Stimulated activated CD4-positive, alpha-beta T cell treated with anti-CD3 and anti-CD28 coated beads, Interleukin-2, amount 100 ng/mL, for 4 hours (primary cell): ENCODE data around the gene GSC.
"Not testable (repeated sequence)": the region's sequence is repeated elsewhere in the genome, so short reads cannot be mapped to it uniquely, and the experiment has no call there.

Source experiments
- DNase-seq: peaks from one replicate; pipeline ENCODE4 v3.0.0-alpha.2; 2020; ENCODE audit warnings: low read depth

GSC gene

DNA sequence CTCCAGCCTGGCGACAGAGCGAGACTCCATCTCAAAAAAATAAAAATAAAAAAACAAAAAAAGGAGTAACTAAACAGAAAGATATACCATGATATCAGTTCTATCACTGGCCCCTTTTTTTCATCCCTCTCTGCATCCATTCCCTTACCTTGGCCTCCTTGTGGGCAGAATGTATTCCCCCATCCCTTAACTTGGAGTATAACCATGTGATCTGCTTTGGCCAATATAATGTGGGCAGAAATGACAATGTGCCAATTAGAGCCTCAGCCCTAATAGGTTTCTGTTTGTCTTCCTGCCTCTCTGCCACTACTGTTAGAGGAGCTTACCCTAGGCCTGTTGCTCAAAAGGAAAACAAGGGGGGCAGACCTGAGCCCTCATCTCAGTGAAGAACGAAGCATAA, 23.8 kb downstream of the GSC start:
- no peak for DNase-seq

DNA sequence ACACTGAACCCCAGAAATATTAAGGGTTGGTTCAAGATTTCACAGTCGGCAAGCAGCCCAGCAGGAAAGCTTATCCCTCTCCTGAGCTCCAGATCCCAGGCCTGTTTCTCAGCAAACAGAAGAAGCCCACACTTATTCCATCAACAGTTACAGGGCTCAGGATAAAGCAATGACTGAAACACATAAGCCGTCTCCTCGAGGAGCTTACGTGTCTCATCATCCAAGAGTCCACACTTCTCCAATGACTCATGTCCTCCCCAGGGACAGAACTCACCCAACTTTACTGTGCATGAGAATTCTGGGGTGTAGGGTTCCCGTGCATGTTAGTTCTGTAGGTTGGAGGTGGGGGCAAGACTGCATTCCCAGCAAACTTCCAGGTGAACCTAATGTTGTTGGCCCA, 31.2 kb downstream of the GSC start:
- no peak for DNase-seq

DNA sequence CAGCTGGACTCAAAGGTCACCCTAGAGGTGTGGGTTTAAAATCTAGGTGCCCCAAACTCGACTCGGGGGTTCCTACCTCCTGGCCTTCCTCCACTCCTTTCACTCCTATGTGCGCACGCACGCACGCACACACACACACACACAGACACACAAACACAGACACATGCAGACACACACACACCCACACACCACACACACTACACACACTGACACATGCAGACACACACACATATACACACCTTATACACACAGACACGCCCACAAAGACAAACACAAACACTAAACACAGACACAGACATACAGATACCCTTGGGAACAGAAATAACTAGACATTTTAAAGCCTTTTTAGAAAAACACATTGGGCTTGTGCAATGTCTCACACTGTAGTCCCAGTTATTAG, 31.8 kb downstream of the GSC start:
- DNase-seq = no peak

DNA sequence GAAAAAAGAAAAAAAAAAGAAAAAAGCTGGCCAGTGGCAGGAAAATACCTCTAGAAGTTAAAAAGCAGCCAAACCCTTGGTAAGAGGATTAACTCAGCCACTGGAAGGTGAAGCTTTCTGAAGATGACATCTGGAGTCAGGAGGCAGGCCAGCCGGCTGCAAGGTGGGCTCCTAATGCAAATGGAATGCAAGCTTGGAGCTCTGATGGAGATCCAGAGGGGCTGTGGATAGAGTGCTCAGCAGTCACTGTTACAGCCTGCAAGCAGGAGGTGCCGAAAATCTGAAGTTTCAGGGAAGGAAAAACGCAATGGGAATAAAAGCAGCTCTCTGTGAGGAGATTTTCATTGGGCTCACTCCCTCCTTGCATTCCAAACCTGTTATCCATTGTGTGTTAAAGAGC, 41.0 kb downstream of the GSC start:
- no peak for DNase-seq

DNA sequence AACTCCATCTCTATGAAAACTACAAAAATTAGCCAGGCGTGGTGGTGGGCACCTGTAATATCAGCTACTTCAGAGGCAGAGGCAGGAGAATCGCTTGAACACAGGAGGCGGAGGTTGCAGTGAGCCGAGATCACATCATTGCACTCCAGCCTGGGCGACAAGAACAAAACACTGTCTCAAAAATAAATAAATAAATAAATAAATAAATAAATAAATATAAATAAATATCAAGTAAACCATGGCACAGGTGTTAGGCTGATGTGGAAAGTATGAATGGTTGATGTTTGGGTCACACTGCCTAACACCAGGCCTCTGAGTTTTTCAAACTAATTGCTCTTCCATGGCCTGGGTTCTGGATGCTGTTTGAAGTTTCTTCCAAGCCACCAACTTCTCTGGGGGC, 41.5 kb downstream of the GSC start:
- not testable (repeated sequence) for DNase-seq

DNA sequence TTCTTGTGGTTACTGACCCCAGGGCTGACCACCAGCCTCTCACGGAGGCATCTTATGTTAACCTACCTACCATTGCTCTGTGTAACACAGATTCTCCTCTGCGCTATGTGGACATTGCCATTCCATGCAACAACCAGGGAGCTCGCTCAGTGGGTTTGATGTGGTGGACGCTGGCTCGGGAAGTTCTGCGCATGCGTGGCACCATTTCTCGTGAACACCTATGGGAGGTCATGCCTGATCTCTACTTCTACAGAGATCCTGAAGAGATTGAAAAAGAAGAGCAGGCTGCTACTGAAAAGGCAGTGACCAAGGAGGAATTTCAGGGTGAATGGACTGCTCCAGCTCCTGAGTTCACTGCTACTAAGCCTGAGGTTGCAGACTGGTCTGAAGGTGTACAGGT, 43.3 kb downstream of the GSC start:
- not testable (repeated sequence) for DNase-seq

DNA sequence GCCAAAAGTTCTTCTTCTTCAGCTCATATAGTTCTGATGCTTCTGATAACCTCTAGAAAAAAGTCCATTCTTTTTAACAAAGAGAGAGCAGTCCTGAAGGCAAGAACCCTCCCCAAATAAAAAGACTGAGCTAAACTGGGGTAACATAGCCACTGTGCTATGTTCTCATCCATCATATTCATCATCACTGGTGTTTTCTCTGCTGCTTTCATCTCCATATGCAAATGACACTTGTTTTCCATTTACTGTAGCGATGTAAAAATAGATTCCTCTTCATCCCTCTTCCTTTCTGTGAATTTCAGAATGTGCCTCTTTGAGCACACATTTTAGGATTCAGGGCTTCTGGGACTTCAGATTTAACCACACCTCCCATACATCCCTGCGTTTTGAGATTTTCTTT, 44.9 kb downstream of the GSC start:
- DNase-seq = no peak

DNA sequence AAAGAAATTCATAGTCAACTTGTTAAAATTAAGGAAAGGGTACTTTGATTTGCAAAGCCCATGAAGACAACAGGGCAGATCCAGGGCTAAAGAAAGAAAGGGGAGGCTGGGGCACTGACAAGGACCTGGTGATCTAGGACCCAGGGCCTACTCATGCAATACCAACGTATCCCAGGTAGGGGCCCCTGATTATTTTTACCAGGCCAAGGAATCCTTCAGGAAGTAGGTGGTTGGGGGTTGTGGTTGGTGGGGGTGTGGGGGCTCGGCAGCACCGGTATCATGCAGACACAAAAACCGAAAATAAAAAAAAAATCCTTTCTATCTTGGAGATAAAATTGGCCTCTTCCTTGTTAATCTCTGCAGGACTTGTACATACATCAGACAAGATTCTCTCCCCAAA, 47.5 kb downstream of the GSC start:
- DNase-seq = no peak
